Measurements from ENCODE around the gene FNDC11.
"Not testable (repeated sequence)": the region's sequence is repeated elsewhere in the genome, so short reads cannot be mapped to it uniquely, and the experiment has no call there.

The FNDC11 gene

DNA sequence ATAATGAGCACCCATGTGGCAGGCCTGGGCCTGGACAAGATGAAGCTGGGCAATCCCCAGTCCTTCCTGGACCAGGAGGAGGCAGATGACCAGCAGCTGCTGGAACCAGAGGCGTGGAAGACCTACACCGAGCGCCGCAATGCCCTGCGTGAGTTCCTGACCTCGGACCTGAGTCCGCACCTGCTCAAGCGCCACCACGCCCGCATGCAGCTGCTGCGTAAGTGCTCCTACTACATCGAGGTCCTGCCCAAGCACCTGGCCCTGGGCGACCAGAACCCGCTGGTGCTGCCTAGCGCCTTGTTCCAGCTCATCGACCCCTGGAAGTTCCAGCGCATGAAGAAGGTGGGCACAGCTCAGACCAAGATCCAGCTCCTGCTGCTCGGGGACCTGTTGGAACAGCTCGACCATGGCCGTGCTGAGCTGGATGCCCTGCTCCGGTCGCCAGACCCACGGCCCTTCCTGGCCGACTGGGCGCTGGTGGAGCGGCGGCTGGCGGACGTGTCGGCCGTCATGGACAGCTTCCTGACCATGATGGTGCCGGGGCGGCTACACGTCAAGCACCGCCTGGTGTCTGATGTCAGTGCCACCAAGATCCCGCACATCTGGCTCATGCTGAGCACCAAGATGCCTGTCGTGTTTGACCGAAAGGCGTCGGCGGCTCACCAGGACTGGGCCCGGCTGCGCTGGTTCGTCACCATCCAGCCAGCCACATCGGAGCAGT, 1.9 kb downstream of the FNDC11 start:
- no peak for DNase-seq

DNA sequence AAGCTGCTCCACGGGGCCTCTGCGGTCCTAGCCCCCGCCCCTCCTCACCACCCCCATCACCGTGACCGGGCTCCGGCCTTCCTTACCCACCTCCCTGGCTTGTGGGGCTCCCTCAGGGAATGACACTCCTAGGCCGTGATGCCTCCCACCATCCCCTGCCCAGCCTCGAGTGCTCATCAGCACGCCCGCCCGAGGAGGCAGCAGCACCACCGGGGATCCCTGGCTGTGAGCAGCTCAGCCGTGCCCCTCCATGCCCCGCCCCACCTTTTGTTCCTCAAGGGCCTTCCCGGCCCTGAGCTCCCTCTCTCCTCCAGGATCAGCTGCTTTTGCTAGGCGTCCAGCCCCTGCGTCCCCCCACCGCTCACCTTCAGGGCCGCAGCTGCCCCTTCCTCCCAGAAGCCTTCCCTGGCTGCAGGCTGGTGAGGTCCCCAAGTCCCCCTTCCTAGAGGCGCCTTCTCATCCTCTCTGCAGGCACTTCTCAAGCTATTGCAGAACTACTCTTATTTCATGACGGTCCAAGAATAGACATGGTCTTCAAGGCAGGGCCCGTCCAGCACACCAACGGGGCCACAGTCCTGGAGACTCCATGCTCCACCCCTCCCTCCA, 3.0 kb downstream of the FNDC11 start:
- no peak for DNase-seq

DNA sequence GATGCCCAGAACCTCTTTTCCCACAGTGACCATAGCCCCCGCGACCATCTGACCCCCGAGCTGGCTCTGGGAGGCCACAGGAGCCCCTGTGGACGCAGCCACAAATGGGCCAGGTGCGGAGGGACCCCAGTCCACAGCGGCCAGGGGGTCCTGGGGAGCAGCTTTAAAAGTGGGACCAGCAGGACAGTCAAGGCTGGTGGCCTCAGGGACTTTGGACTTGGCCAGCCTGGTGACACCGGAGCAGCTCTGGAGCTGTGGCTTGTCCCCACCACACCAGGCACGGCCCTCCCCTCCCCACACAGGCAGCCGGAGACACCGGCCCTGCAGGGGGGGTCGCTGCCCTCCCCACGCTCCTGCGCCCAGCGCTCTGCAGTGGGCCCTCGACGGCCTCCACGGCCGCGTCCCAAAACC, 3.5 kb downstream of the FNDC11 start:
- no peak for DNase-seq

DNA sequence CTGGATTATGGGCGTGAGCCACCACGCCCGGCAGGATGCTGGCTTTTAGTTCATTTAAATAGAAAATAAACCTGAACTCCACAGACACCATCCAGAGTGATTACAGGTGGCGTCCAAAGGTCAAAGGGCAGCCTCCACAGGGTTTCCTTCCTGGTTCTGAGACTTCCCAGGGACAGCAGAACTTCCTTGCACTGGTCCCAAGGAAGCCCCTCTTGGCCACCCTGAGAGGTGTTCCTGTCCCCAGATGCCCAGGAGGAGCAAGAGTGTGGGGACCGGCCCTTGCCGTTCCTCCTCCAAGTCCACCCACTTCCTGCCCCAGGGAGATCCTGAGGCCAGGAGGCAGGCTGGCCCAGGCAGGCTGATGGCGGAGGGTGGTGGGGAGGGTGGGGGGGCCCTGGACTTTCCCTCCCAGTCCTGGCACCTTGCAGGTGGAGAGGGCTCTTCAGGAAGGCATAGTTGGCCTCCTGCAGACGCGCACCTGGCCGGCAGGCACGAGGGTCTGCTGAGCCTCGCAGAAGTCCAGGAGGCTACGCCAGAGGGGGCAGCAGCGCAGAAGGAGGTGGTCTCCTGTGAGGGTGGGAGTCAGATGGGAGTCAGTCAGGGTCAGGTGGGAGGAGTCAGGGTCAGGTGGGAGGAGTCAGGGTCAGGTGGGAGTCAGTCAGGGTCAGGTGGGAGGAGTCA, 5.0 kb downstream of the FNDC11 start:
- DNase-seq: no peak

DNA sequence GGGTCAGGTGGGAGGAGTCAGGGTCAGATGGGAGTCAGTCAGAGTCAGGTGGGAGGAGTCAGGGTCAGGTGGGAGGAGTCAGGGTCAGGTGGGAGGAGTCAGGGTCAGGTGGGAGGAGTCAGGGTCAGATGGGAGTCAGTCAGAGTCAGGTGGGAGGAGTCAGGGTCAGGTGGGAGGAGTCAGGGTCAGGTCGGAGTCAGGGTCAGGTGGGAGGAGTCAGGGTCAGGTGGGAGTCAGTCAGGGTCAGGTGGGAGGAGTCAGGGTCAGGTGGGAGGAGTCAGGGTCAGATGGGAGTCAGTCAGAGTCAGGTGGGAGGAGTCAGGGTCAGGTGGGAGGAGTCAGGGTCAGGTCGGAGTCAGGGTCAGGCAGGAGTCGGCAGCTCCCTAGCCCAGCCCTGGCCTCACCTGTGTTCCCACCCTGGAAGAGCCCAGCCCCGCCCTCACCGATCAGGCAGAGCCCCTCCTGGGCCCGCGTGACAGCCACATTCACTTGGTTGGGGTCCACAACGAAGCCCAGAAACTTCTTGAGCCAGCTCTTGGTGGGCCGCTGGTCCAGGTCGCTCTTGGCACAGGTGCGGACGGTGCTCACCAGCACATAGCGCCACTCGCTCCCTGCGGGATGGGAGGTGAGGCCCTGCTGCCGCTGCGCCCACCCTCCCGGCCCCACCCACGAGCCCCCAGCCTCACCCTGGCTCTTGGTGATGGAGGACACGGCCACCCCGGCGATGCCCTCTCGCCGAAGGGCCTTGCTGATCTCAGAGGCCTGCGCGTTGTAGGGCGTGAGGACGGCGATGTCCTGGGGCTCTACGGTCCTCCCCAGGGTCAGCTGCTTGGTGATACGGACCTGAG, 5.8 kb downstream of the FNDC11 start:
- not testable (repeated sequence) for DNase-seq

DNA sequence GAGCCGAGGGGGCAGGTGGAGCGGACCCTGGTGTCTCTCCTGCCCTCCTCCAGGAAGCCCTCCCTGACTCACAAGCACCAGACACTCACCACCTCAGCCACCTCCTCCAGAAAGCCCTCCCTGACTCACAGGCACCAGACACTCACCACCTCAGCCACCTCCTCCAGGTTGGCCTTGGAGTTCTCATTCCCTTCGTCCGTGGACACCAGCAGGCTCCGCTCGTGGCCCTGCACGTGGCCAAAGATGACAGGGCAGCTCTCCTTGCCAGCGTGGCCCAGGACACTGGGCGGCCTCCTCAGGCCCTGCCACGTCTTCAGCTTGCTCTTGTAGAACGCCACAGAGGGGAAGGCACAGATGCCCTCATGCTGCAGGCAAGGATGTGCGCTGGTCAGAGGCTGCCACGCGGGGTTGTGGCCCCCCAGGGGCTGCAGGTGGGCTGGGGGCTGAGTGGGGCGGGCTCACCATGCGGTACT, 6.4 kb downstream of the FNDC11 start:
- no peak for DNase-seq

DNA sequence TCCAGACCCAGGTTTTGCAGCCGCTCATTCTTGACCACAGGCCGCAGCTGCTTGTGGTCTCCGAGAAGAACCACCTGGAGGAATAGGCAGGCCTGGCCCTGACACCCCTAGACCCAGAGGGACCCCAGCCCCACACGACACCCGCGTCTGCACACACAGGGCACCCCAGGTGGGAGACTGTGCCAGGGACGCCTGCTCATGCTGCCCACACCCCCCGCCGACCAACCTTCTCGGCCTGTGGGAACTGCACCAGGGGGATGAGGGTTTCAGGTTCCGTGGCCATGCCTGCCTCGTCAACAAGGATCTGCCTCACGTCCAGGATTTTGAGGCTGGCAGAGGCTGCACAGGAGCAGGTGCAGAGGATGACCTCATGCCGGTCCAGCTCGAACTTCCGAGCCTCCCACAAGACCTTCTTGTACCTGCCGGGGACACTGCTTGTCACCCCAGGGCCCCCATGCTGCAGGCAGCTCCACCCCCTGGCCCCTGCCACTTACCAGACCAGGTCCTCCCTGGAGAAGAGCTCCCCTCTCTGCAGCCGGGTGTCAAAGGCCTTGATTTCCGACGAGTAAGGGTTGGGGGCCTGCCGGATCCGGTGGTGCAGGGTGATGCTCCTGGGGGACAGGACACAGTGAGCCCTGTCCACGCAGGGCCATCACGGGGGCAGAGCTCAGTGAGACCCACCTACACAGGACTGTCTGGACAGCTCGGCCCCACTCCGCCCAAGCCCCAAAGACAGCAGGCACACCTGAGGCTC, 7.1 kb downstream of the FNDC11 start:
- no peak for DNase-seq

DNA sequence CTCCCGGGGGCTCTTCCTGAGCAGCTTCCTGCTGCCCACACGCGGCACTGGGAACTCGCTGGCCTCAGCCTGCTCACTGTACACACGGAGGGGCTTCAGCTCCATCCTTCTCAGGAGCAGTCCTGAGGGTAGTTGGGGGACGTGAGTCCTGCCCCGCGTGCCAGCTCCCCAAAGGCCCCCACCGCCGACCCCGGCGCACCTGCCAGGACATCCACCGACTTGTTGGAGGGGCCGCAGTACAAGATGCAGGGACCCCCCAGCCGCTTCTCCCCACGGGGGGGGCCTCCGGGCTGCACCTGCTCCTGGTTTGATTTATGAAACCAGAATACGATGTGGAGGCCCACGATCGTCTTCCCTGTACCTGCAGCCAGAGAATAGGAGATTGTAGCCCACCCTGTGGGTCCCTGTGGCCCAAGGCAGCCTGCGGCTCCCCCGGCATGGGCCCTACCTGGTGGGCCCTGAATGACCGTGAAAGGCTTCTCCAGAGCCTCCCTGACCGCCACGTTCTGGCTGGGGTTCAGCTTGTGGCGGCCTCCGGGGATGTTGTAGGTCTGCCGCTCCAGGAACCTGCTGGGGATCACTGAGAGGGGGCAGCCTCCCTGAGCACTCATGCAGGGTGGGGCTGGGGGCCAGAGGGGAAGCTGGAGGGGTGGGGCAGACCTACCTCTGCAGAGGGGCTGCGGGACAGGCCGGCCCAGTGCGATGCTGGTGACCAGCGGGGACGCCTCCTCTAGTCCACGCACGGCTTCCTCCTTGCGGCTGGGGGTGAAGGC, 7.9 kb downstream of the FNDC11 start:
- no peak for DNase-seq

DNA sequence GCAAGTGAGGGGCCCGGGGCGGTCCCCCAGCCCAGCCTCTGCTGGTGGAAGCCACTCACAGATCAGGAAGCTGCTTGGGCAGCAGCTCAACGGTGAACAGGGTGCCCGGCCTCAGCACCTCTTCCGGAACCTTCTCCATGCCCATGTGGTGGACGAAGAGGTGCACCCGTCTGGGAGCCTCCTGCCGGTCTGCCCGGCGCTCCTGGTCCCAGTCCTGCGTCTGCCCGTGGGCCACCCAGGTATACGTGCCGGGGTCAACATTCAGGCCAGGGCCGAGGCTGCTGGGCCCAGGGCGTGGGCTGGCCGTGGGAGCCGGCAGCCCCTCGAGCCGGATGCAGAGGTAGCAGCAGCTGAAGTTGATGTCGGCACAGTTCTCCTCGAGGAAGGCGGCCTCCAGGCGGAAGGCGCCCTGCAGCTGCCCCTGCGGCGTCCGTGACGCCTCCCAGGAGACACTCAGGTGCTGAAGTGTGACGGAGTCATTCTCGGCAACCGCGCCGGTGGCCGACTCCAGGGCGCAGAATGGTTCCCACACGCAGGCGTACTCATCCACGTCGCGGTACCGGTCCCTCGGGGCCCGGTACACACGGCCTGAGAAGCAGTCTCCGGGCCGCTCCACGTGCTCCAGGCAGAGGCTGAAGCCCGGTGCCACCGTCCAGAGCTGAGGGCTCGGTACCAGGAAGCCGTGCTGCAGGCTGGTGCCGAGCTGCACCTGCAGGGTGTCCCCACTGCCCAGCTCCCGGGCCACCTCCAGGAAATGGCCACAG, 8.7 kb downstream of the FNDC11 start:
- DNase-seq: no peak

DNA sequence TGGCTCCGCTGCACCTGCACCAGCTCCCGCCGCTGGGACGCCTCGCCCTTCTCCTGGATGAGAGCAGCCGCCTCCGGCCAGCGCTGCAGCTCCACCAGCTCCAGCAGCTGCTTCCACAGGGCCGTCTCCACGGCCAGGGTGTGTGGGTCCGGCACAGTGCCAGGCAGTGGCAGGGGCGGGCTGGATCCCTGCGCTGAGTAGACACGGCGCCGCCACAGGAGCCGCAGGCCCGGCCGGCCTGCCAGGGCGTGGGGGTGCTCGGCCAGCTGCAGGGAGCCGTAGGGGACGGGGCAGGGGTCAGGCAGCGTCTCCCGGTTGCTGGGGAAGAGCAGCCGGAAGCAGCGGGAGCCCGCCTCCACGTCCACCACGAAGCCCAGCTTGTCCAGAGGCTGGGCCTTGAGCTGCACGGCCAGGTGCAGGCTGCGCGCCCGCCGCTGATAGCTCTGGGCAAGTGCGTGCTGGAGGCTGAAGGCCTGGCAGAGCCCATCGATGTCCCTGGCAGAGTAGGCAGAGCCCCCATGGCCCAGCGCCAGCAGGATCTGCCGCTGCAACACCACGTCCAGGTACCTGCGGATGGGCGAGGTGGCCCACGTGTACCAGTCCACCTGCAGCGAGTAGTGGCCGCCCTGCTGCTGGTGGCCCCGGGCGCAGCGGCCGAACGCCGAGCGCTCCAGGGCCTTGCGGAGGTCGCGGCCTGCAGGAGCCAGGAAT, 9.4 kb downstream of the FNDC11 start:
- DNase-seq: no peak

DNA sequence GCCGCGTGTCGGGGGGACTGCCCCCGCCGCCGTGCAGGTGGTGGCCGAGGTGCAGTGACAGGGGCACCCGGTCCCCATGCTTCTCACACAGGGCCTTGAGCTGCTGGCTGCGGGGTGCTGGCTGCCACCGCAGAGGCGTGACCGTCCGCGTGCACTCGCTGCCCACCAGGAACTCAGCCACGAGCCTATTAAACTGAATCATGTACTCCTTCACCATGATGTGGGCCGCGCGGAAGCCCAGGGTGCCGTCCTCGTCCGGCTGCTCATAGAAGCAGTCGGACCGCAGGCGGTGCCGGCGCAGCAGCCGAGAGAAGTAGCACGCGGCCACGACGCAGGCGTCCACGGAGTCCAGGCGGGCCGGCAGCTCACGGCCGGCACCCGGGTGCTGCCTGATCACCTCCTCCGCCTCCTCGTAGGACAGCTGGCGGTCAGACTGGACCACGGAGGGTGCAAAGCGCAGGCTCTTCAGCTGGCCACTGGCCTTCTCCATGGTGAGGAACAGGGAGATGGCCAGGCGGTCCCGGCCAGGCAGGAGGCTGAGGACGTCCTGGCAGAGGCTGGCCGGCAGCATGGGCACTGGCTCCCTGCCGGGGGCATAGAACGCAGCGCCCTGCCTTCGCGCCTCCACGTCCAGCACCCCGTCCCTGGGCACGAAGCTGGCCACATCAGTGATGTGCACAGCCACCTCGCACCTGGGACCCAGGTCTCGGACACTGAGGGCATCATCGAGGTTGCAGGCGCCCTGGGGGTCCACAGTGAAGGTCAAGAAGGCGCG, 10.3 kb downstream of the FNDC11 start:
- no peak for DNase-seq

DNA sequence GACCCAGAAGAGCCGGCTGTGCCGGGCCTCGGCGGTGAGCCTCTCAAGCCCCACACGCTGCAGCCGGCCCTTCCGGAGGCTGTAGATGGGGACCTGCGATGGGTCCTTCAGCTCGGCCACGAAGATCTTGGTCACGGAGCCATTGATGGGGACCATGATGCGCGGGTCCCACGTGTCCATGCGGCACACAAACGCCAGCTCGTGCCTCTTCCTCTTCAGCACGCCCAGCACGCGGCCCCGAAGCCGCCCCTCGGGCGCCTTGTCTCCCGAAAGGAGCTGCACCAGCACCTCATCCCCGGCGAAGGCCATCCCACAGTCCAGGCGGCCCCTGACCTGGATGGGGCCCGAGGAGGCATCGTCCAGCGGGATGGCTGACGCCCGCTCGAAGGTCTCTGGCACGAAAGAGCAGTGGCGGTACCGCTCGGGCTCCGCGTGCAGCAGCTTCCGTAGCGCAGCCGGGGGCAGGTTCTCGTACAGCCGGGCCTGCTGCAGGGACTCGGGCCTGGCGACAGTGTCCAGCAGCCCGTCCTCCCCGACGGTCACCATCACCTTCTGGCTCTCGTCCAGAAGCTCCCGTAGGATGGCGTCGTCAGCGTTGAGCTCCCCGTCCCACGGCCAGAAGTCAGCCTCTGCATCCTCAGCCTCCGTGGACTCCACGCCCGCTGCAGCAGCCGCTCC, 11.2 kb downstream of the FNDC11 start:
- DNase-seq: no peak

DNA sequence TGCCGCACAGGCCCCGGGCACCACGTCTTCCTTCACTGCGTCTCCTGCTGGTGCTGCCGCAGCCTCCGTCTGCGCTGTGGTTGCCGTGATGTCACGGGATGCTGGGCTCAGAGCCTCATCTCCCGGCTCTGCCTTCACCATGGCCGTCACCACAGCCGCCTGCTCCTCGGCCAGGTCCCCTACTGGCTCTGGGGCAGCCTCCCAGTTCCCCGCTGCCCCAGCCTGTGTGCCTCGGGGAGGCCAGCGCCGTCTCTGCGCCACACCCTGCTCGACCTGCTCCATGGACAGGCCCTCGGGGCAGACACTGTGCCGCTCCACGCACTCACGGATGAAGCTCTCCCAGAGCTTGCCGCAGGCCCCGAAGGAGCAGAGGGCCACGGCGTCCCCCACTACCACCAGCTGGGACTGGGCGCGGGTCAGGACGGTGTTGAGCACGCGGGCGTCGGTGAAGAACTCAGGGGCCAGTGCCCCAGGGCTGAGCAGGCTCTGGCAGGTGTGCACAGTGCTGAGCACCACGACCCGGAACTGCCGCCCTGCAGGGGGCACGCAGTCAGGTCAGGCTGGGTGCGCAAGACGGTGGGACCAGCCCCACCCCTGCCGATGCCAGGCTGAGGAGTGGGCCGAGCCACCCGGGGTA, 11.9 kb downstream of the FNDC11 start:
- DNase-seq: no peak

DNA sequence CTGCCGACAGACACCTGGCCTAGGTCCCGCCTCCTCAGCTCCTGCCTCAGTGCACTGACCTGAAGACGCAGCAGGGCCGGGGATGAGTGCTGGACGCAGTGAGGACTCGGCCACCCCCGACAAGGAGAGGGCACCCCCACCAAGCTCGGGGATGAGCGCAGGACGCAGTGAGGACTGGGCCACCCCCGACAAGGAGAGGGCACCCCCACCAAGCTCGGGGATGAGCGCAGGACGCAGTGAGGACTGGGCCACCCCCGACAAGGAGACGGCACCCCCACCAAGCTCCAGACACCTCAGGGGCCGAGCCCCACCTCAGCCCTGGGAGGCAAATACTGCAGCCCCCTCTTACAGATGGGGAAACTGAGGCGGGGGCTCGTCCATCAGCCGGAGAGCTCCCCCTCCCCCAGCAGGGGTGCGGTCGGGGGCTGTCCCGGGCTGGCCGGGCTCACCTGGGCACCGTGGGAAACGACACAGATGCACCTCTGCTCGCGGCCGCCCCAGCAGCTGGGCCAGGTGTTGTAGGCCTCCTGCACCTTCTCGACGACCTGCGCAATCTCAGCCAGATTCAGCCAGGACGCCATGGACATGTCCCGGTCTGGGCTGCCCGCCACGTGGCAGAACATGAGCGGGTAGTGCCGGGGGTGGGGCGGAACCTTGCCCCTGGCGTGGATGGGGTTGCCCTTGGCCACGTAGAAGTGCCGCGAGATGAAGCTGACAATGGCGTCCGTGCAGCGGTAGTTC, 12.6 kb downstream of the FNDC11 start:
- DNase-seq: no peak

DNA sequence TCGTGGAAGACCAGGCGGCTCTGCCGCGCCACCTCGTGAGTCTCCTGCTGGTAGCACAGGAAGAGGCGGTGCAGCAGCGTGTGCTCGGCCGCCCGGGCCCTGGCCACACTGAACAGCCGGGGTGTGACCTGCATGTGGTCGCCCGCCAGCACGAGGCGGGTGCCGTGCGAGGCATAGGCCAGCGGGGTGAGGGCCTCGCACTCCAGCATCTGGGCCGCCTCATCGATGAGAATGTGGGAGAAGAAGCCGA, 13.1 kb downstream of the FNDC11 start:
- no peak for DNase-seq

DNA sequence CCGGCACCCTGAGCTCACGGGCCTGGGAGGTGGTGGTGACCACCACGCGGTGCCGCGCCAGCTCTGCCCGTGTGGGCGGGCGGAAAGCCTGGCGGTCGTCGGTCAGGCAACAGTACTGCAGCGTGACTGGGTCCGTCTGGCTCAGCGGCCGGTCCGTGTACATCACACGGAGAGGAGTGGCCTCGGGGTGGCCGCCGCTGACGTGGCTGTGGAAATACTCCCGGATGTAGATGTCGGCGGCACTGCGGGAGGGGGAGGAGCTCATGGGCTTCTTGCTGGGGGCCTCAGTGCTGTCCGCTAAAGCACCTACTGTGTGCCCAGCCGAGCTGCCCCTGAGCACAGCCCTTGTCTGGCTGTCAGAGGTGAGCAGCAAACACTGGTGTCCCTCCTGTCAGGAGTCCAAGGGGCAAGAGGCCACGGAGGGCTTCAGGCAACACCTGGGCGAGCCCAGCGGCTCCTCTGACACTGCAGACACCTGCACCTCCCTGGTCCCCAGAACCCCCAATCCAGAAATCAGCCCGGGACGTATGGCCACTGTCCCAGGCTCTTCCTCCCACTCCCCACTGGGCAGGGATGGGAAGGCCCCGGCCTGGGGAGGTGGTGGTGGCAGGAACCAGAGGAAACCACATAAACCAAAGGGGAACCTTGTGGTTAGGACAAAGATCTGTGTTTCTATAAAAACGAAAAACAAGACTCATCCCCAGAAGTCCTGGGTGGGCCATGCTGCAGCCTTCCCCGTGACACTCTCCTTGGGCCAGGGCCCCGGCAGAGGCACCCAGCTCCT, 13.6 kb downstream of the FNDC11 start:
- no peak for DNase-seq
